Omental fat pad (tissue), 4 donors: ENCODE data around the gene LMO7. TPM values are rescaled to one million over a fixed set of nuclear protein-coding genes. Genes with fewer than 3 reads are reported as not detected.

ENCODE experiments used
- ATAC-seq: fragments of 150-250 bp; one replicate; pipeline ENCODE4 v1.9.1; 2016; ENCODE audit warnings: mild to moderate bottlenecking, moderate library complexity; ENCODE audit not compliant: low FRiP score
- DNase-seq: peaks from one replicate; pipeline ENCODE4 v3.0.0-alpha.2; 2019; ENCODE audit warnings: low spot score
- total RNA-seq, 4 donors: library from RNA; depleted of rRNA; stranded (reverse); fragments of >200 nt; gene quantifications; one replicate each; pipeline ENCODE4 v1.1.0, GENCODE V29; 2016
- TF ChIP-seq, protein P1 (sequence below), 3 donors: fragments of 450-650 bp; IDR thresholded peaks; one replicate each; pipeline ENCODE4 v1.5.1; 2016 to 2017; ENCODE audit warnings: antibody characterized with exemption in 3 of 3, mild to moderate bottlenecking in 3 of 3, moderate library complexity in 2 of 3

LMO7 gene
- total RNA-seq, 4 donors from 2014 or later, result 7.7 to 22.0 (median 12.4) TPM

DNA sequence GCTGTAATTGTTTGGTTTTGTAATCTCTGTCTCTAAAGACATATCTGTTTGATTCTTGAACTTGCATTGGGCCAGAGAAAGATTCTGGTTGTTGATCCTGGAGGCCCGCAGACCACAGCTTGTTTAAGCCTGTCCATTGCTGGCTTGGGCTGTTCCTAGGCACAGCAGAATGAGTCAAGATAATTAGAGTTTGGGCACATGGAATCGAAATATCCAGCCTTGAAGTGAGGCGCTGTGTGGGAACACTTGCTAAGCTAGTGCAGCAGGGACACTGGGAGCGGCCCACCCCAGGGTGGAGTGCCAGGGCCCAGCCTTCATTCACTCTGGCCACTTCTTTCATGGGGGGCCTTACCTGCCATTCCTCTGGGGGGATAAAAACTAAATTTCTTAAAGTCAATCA lies 219.7 kb downstream of the LMO7 start:
- DNase-seq, result no peak
- ATAC-seq, result no peak
- TF ChIP-seq, protein P1, sequence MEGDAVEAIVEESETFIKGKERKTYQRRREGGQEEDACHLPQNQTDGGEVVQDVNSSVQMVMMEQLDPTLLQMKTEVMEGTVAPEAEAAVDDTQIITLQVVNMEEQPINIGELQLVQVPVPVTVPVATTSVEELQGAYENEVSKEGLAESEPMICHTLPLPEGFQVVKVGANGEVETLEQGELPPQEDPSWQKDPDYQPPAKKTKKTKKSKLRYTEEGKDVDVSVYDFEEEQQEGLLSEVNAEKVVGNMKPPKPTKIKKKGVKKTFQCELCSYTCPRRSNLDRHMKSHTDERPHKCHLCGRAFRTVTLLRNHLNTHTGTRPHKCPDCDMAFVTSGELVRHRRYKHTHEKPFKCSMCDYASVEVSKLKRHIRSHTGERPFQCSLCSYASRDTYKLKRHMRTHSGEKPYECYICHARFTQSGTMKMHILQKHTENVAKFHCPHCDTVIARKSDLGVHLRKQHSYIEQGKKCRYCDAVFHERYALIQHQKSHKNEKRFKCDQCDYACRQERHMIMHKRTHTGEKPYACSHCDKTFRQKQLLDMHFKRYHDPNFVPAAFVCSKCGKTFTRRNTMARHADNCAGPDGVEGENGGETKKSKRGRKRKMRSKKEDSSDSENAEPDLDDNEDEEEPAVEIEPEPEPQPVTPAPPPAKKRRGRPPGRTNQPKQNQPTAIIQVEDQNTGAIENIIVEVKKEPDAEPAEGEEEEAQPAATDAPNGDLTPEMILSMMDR (IDR thresholded peaks at IDR 0.05), result no peak

DNA sequence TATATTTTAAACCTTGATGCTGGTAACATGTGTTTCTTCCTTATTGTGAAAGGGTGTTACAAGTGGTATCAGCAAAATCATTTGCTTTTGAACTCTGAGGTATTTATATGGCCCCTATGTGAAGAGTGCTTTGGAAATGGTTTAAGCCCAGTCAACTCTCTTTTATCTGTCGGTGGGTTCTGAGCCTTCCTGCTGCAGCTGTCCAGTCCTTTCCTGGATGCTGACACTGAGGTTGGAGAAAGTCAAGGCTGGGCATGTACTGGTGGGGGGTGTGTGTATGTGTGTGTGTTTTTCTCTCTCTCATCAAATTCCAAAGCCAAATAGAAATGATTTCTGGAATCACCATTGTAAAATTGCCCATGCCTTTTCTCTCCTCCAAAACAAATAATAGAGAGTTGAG lies 221.2 kb downstream of the LMO7 start:
- DNase-seq (no peak), ATAC-seq (no peak)
- TF ChIP-seq, protein P1 (IDR thresholded peaks at IDR 0.05), result no peak

DNA sequence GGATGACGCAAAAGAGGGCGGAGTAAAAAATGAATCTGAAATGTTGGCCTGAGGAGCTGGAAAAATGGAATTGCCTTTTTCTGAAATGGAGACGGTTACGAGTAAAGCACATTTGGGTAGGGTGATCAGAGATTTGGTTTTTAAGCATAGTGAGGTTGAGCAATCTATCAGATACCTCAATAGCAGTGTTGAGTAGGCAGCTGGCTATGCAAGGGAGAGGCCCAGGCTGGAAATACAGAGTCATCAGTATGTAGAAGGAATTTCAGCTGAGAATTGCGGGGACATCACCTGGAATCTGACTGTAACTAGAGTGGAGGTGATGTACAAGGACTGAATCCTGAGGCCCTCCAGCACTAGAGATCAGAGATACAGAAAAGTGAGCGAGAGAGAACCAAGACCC lies 224.8 kb downstream of the LMO7 start:
- DNase-seq (no peak), ATAC-seq (no peak)
- TF ChIP-seq, protein P1 (IDR thresholded peaks at IDR 0.05), result no peak

DNA sequence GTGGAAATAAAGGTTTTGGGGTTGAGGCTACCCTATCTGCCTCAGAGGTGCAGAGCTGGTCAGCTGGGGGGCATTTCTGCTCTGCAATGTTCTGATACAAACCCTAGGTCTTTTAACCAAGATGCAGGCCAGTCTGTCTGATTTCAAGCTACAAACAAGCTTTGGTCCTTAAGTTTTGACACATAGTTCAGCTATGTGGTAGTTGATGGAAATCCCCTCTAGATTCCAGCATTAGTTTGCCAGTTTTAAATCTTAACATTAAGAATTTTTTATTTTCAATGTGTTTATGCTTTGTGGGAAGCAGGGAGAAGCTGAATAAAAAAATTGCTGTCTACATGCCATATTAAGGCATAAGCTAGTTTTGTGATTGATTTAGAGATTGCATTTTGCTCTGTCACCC lies 225.7 kb downstream of the LMO7 start:
- TF ChIP-seq, protein P1 (IDR thresholded peaks at IDR 0.05), result no peak
- DNase-seq (no peak), ATAC-seq (no peak)

DNA sequence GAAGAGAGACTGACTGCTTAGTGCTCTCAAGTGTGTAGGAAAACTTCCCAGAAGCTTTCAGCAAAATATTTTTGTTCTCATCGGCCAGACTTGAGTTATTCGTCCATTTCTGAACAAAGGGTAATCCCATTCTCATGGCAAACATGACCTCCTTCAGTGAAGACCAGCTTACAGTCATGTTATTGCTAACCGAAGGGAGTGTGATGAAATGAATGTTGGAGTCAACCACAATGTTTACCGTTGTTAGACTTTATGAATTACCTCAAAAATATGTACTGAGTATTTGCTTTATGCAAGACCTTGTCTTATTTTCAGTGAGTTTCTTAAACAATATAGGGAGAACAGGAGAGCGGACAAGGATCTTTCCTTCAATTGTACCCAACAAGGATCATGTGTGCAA lies 228.6 kb downstream of the LMO7 start:
- TF ChIP-seq, protein P1 (IDR thresholded peaks at IDR 0.05), result no peak
- ATAC-seq (no peak), DNase-seq (no peak)

DNA sequence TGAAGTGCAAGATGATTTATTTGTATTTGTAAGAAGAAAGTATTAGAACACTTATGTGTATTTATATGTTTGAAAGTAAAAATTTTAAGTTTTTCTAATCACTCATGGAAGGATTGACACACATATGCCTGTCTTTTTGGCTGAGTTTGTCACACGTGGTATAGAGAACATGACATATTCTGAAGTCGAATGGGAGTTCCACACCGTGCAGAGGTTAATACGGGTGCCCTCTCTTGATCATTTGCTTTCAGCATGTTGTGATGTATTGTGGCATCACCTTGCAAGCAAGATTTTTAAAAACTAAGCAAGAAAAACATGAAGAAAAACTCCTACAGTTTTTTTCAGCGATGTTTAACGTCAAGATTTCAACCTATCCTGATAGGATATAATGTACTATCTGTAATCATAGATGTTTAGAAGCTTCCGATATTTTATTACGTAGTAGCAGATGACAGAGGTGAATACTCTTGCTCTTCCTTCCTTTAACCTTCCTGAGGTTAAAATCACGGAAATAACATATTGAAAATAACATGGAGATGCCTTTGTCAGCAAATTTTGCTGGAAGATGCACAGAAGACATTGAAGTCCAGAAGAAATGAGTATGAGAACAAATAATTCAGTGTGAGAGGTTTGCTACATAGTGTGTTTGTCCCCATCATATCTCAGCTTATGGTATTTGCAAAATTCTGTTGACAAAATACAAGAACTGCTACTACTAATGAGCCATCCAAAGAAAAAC lies 231.4 kb downstream of the LMO7 start:
- TF ChIP-seq, protein P1 (IDR thresholded peaks at IDR 0.05), result no peak
- DNase-seq (no peak), ATAC-seq (no peak)

DNA sequence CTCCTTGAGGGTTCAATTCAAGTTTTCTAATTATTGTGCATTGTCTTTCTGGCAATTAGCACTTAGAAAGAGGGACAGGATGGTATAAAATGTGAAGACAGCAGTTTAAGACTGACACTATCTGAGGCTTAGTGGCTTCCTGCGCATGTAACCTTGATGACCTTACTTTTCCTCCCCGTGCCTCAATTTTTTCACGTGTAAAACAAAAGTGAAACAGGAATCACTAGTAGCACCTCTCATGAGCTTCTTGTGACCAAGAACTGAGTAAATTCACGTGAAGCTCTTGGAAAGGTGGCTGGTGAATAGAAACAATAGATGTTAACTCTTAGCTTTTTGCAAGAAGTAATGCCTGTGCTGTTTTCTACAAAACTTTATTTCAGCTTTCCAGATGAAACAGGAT lies 233.9 kb downstream of the LMO7 start:
- no peak for DNase-seq
- TF ChIP-seq, protein P1 (IDR thresholded peaks at IDR 0.05), result no peak
- ATAC-seq, result no peak
